GM12874 (cell line): ENCODE measurements around the gene HYPK.

Source experiments
- CTCF ChIP-seq: IDR thresholded peaks from 2 replicates; pipeline ENCODE4 v1.5.1; 2011; ENCODE audit warnings: low read depth, mild to moderate bottlenecking, control low read depth, low read length, moderate library complexity; ENCODE audit not compliant: insufficient read depth

Gene HYPK

GRCh38 chr15:43774062-43774461, 26.3 kb upstream of the HYPK start:
- TF ChIP-seq CTCF = no peak

GRCh38 chr15:43775411-43775965, 24.9 kb upstream of the HYPK start:
- TF ChIP-seq CTCF = no peak

DNA sequence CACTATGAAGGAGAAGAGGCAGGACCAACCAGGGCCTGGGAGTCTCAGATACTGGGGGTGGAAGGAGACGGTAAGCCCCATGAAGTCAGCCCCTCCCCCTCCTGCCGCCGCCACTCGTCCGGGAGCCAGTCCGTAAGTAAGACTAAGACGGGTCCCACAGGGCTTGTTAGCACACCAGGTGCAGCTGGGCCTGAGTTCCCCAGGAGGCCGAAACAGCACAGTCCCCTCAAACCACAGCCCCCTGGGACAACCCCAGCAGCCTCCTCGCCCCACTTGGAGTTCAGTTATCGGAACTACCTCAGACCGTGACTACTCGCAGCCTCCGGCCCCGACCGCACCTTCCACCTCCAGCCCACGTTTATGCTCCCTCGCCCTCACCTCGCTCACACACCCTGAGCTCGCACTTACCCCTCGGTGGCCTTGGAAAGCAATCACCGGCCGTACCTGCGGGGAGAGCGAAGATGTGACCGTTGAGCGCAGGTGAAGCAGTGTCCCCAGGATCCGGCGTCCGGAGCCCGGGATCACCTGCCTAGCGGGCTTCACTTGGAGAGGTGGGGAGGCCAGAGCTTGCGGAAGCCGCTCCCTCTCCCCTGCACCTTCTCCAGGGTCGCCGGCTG, 24.2 kb upstream of the HYPK start:
- no peak for TF ChIP-seq CTCF

GRCh38 chr15:43776718-43777266, 23.6 kb upstream of the HYPK start, which contains the start of gene ELL3:
ELL3 (minus strand) TSS chr15:43776966; CDS start chr15:43776901, 65 bp downstream.
- no peak for TF ChIP-seq CTCF

DNA sequence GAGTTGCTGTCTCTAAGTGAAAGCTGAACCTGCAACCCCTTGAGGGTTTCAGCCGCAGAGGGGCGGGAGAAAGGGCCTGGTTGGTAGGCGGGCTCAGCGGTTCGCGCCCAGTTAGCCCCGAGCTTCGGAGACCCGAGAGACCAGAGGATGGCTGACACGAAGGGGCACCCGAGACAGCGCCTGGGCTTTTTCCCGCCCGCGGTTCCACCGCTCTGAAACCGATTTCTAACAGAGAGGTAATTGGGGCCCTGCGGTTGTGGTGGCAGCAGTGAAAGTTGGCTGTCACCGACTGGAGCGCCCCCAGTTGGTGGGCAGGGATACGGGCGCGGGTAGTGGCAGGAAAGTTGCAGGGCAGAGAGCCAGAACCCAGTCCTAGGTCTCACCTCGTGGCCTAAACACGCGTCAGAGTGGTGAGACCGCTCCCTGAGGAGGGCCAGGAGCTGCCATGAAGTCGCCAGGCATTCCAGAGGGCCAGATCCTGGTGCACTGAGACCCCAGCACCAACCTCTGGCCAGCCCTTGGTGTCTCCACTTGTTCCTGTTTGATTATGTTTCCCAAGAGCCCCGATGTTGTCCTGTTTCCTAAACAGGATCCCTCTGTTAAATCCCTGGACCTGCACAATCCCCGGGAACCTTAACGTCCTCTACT, 23.0 kb upstream of the HYPK start:
- TF ChIP-seq CTCF = peak; percentile 92

- no peak for TF ChIP-seq CTCF
Measured at GRCh38 chr15:43779016-43779415, 21.4 kb upstream of the HYPK start.

GRCh38 chr15:43789409-43789808, 11.0 kb upstream of the HYPK start:
- TF ChIP-seq CTCF = no peak
